ENCODE results near the gene ANXA1. TPM values are rescaled to one million over a fixed set of nuclear protein-coding genes. Genes with fewer than 3 reads are reported as not detected.

The ANXA1 gene
- total RNA-seq, 2 experiments from 2014 or later: not detected

DNA sequence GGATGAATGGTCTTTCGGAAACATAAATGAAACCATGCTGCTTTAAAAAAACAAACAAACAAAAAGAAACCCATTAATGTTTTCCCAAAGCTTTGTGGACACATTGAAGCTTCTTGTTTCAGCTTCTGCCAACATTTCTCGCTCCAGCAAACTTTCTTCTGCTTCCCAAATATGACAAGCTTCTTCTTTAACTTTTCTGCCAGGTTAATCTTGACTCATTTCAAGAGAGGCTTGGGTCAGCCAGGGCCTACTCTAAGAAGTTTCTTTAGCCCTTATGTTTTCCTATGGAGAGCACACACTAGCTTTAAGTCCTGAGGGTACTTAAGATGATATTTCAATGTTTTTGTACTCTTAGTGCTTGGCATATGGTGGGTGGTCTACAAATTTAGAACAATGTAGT, 6.1 kb downstream of the ANXA1 start:
- Histone ChIP-seq H3K79me2 (ENCODE audit: insufficient read depth, low read depth, low read length) (no peaks in the 10 kb centered on the region), H2AFZ (ENCODE audit: low read length) (no peak overlapping the region), H3K9me2 (ENCODE audit: insufficient read depth, low read length) (no peaks in the 10 kb centered on the region), H3K4me1 (ENCODE audit: insufficient read depth, low read length, poor library complexity, severe bottlenecking) (no peaks in the 10 kb centered on the region), H3K4me3 (ENCODE audit: low read depth, low read length, poor library complexity, severe bottlenecking) (no peak overlapping the region), H3K9me3 (ENCODE audit: low read length) (no peaks in the 10 kb centered on the region), H3K36me3 (ENCODE audit: insufficient read depth, low read length) (no peaks in the 10 kb centered on the region), H3K4me2 (ENCODE audit: low read length) (no peak overlapping the region), H3K27ac (ENCODE audit: low read depth, low read length, poor library complexity, severe bottlenecking) (no peak overlapping the region), H4K20me1 (ENCODE audit: insufficient read depth, low read length) (no peaks in the 10 kb centered on the region)
- no TSS peak for BruUV-seq (replicated peaks)
- no peak for DNase-seq (ENCODE audit: low spot score)
- TF ChIP-seq EZH2phosphoT487 (IDR thresholded peaks at IDR 0.05; ENCODE audit: borderline replicate concordance, low read depth, low read length): no peak
- TF ChIP-seq, protein P1, sequence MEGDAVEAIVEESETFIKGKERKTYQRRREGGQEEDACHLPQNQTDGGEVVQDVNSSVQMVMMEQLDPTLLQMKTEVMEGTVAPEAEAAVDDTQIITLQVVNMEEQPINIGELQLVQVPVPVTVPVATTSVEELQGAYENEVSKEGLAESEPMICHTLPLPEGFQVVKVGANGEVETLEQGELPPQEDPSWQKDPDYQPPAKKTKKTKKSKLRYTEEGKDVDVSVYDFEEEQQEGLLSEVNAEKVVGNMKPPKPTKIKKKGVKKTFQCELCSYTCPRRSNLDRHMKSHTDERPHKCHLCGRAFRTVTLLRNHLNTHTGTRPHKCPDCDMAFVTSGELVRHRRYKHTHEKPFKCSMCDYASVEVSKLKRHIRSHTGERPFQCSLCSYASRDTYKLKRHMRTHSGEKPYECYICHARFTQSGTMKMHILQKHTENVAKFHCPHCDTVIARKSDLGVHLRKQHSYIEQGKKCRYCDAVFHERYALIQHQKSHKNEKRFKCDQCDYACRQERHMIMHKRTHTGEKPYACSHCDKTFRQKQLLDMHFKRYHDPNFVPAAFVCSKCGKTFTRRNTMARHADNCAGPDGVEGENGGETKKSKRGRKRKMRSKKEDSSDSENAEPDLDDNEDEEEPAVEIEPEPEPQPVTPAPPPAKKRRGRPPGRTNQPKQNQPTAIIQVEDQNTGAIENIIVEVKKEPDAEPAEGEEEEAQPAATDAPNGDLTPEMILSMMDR (conservative IDR thresholded peaks at IDR 0.05; ENCODE audit: low read length): no peak
- POLR2A ChIA-PET: interaction anchor here (0.8 kb wide), 1 partner anchor 66 kb away, joined by 3 read pairs; no protein-coding TSS in a partner anchor
- intact Hi-C loops (cut with micrococcal nuclease; ENCODE audit: unreplicated experiment): no loop called here
- CTCF ChIA-PET (ENCODE audit: unreplicated experiment): no interaction called here

DNA sequence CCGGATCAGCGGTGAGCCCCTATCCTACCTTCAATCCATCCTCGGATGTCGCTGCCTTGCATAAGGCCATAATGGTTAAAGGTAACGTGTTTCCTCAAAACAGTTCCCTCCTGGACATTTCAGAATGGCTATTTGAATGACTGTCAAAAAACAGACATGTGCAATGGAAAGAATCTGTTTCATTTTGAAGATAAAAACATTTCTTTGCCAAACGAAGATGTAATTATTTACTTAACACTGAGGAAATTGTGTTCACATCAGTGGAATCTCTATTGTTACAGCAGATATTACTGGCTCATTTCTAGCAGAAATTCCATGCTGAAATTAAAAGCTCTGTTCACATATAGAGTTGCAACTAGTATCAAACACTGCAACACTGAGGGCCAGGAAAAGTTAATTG, 7.1 kb downstream of the ANXA1 start:
- Histone ChIP-seq H3K9me3 (ENCODE audit: low read length) (no peaks in the 10 kb centered on the region), H2AFZ (ENCODE audit: low read length) (no peak overlapping the region), H3K27ac (ENCODE audit: low read depth, low read length, poor library complexity, severe bottlenecking) (no peak overlapping the region), H4K20me1 (ENCODE audit: insufficient read depth, low read length) (no peaks in the 10 kb centered on the region), H3K4me3 (ENCODE audit: low read depth, low read length, poor library complexity, severe bottlenecking) (no peak overlapping the region), H3K79me2 (ENCODE audit: insufficient read depth, low read depth, low read length) (no peaks in the 10 kb centered on the region), H3K4me2 (ENCODE audit: low read length) (no peak overlapping the region), H3K9me2 (ENCODE audit: insufficient read depth, low read length) (no peaks in the 10 kb centered on the region), H3K36me3 (ENCODE audit: insufficient read depth, low read length) (no peaks in the 10 kb centered on the region), H3K4me1 (ENCODE audit: insufficient read depth, low read length, poor library complexity, severe bottlenecking) (no peaks in the 10 kb centered on the region)
- no peak for TF ChIP-seq EZH2phosphoT487 (IDR thresholded peaks at IDR 0.05; ENCODE audit: borderline replicate concordance, low read depth, low read length)
- TF ChIP-seq, protein P1 (conservative IDR thresholded peaks at IDR 0.05; ENCODE audit: low read length): no peak
- CTCF ChIA-PET (ENCODE audit: unreplicated experiment): no interaction called here
- intact Hi-C loops (cut with micrococcal nuclease; ENCODE audit: unreplicated experiment): no loop called here
- no peak for DNase-seq (ENCODE audit: low spot score)
- POLR2A ChIA-PET: interaction anchor here (1.0 kb wide), 1 partner anchor 13 kb away, joined by 3 read pairs; no protein-coding TSS in a partner anchor
- no TSS peak for BruUV-seq (replicated peaks)

DNA sequence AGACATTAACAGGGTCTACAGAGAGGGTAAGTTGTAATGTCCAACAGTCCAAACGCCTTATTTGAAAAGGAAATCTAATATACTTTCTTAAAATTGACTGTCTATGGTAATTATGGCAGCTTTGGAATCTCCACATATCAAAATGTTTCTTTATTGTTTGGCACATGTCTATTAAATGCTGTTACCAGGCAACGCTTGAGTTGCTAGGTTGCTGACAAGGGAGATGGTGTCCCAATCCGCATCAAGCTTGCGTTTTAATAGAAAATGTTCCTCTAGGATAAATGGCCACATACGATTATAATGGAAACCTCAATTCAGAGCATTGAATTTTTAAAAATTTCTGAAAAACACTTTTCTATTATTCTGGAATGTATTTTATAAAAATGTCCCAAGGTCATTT, 9.2 kb downstream of the ANXA1 start:
- no peaks in the 10 kb centered on the region for H3K36me3 ChIP-seq (ENCODE audit: insufficient read depth, low read length)
- H4K20me1 ChIP-seq (ENCODE audit: insufficient read depth, low read length): no peaks in the 10 kb centered on the region
- no peaks in the 10 kb centered on the region for H3K79me2 ChIP-seq (ENCODE audit: insufficient read depth, low read depth, low read length)
- no peak overlapping the region for H3K4me3 ChIP-seq (ENCODE audit: low read depth, low read length, poor library complexity, severe bottlenecking)
- no peaks in the 10 kb centered on the region for H3K4me1 ChIP-seq (ENCODE audit: insufficient read depth, low read length, poor library complexity, severe bottlenecking)
- intact Hi-C loops (cut with micrococcal nuclease; ENCODE audit: unreplicated experiment): no loop called here
- no peaks in the 10 kb centered on the region for H3K9me3 ChIP-seq (ENCODE audit: low read length)
- H3K27ac ChIP-seq (ENCODE audit: low read depth, low read length, poor library complexity, severe bottlenecking): no peak overlapping the region
- TF ChIP-seq, protein P1 (conservative IDR thresholded peaks at IDR 0.05; ENCODE audit: low read length): no peak
- TF ChIP-seq EZH2phosphoT487 (IDR thresholded peaks at IDR 0.05; ENCODE audit: borderline replicate concordance, low read depth, low read length): no peak
- H3K9me2 ChIP-seq (ENCODE audit: insufficient read depth, low read length): no peaks in the 10 kb centered on the region
- ChIA-PET POLR2A (interaction anchor here (1.0 kb wide), 1 partner anchor 8 kb away, joined by 3 read pairs; no protein-coding TSS in a partner anchor), CTCF (ENCODE audit: unreplicated experiment) (no interaction called here)
- no peak overlapping the region for H3K4me2 ChIP-seq (ENCODE audit: low read length)
- BruUV-seq (replicated peaks): no TSS peak
- no peak for DNase-seq (ENCODE audit: low spot score)
- no peak overlapping the region for H2AFZ ChIP-seq (ENCODE audit: low read length)
